ENCODE data around the gene KLRC3.
"Not testable (repeated sequence)": the region's sequence is repeated elsewhere in the genome, so short reads cannot be mapped to it uniquely, and the experiment has no call there.

KLRC3 gene

GRCh38 chr12:10368206-10369171, 51.9 kb downstream of the KLRC3 start:
- DNase-seq, result peak in 4 of 14 donors; percentile 30 to 77 (median 44)

GRCh38 chr12:10367714-10368113, 52.7 kb downstream of the KLRC3 start:
- not testable (repeated sequence) for DNase-seq

GRCh38 chr12:10366875-10367274, 53.5 kb downstream of the KLRC3 start:
- no peak for DNase-seq

- peak in 2 of 14 donors; percentile 51 to 75 for DNase-seq
Measured at GRCh38 chr12:10365696-10366405, 54.5 kb downstream of the KLRC3 start.

GRCh38 chr12:10364815-10365622, 55.4 kb downstream of the KLRC3 start:
- DNase-seq, result peak in 12 of 14 donors; percentile 51 to 86 (median 66)

- peak in 12 of 14 donors; percentile 53 to 92 (median 74) for DNase-seq
Measured at GRCh38 chr12:10363914-10364814, 56.2 kb downstream of the KLRC3 start.

- no peak for DNase-seq
Measured at GRCh38 chr12:10363658-10363913, 56.8 kb downstream of the KLRC3 start.

- no peak for DNase-seq
Measured at GRCh38 chr12:10362828-10363657, 57.4 kb downstream of the KLRC3 start.

- no peak for DNase-seq
Measured at GRCh38 chr12:10362325-10362724, 58.1 kb downstream of the KLRC3 start.
